ENCODE measurements around the gene TMPRSS9.

GRCh38 chr19:2391118-2391725, 31.2 kb downstream of the TMPRSS9 start:
- no peak for TF ChIP-seq GATA3 (IDR thresholded peaks at IDR 0.05; ENCODE audit: low read depth, low read length)
- TF ChIP-seq GATA2 (IDR thresholded peaks at IDR 0.05; ENCODE audit: low read depth, low read length) = no peak

Data from SH-SY5Y (cell line).